ENCODE data around the gene PAPPA2.

DNA sequence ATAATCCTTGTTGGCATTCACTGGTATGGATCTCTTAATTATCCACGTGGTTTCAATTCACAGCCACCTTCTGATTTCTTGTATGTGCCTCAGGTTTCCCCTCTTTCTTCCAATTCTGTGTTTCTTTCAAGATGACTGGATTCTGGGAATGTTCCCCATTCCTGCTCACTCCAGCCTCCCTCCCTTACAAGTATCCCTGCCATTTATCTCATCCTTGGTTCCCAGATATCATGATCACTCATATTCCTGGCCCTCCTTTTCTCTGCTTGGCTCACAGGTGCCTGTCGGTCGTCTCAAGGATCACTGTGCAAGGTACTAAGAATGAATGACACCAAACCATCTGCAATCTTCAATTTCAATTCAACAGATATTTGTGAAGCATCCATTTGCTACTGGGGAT lies 422.4 kb downstream of the PAPPA2 start:
- TF ChIP-seq POLR2A (IDR thresholded peaks at IDR 0.05) = no peak
- TF ChIP-seq, protein P1, sequence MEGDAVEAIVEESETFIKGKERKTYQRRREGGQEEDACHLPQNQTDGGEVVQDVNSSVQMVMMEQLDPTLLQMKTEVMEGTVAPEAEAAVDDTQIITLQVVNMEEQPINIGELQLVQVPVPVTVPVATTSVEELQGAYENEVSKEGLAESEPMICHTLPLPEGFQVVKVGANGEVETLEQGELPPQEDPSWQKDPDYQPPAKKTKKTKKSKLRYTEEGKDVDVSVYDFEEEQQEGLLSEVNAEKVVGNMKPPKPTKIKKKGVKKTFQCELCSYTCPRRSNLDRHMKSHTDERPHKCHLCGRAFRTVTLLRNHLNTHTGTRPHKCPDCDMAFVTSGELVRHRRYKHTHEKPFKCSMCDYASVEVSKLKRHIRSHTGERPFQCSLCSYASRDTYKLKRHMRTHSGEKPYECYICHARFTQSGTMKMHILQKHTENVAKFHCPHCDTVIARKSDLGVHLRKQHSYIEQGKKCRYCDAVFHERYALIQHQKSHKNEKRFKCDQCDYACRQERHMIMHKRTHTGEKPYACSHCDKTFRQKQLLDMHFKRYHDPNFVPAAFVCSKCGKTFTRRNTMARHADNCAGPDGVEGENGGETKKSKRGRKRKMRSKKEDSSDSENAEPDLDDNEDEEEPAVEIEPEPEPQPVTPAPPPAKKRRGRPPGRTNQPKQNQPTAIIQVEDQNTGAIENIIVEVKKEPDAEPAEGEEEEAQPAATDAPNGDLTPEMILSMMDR (IDR thresholded peaks at IDR 0.05) = no peak
